ENCODE results near the gene LZTS3. TPM values are rescaled to one million over a fixed set of nuclear protein-coding genes. Genes with fewer than 3 reads are reported as not detected.
"Not testable (repeated sequence)": the region's sequence is repeated elsewhere in the genome, so short reads cannot be mapped to it uniquely, and the experiment has no call there.

The LZTS3 gene
- total RNA-seq, 1 experiment from 2014 or later, result 0.03 TPM

GRCh38 chr20:3195590-3196237 is 22.4 kb upstream of the LZTS3 start:
- no peak overlapping the region for H3K4me3 ChIP-seq
- DNase-seq, result no peak
- no peaks in the 10 kb centered on the region for H3K27me3 ChIP-seq
- no peaks in the 10 kb centered on the region for H3K9me3 ChIP-seq
- no peaks in the 10 kb centered on the region; the same call in 1 of the 2 replicates for H3K36me3 ChIP-seq

DNA sequence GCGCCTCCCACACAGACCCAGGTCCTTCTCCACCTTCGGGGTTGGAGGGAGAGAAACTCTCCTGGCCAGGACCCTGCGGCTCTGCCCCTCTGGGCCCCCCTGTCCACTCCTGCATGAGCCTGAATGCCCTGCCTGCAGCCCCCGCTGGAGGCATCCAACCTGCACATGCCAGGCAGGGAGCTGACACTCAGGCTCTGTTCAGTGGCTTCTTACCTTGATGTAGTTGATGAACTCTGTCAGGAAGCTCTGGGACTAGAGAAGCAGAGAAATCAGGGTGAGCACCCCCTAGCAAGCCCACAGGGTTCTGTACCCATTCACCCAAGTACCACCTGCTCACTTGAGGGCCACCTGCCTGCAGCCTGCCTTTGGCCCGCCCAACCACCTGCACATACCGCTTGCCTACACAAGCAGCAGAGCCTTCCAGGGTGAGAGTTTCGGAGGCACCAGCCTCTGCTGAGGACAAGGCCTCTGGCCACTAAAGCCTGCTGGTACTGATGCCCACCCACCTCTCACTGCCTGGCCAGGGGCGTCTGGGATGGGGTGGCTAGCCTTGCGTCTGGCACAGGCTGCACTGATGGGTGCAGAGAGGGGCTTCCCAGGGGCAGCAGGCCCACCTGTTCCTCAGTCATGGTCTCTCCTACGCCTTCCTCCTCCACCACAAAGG is 21.4 kb upstream of the LZTS3 start:
- Histone ChIP-seq H3K36me3 (no peaks in the 10 kb centered on the region; the same call in 1 of the 2 replicates), H3K4me3 (no peak overlapping the region), H3K27me3 (no peaks in the 10 kb centered on the region), H3K9me3 (no peaks in the 10 kb centered on the region)
- no peak for DNase-seq

GRCh38 chr20:3193806-3194616 is 20.7 kb upstream of the LZTS3 start:
- no peaks in the 10 kb centered on the region for H3K27me3 ChIP-seq
- H3K36me3 ChIP-seq, result no peaks in the 10 kb centered on the region; the same call in 1 of the 2 replicates
- DNase-seq, result no peak
- H3K9me3 ChIP-seq, result no peaks in the 10 kb centered on the region
- no peak overlapping the region for H3K4me3 ChIP-seq

DNA sequence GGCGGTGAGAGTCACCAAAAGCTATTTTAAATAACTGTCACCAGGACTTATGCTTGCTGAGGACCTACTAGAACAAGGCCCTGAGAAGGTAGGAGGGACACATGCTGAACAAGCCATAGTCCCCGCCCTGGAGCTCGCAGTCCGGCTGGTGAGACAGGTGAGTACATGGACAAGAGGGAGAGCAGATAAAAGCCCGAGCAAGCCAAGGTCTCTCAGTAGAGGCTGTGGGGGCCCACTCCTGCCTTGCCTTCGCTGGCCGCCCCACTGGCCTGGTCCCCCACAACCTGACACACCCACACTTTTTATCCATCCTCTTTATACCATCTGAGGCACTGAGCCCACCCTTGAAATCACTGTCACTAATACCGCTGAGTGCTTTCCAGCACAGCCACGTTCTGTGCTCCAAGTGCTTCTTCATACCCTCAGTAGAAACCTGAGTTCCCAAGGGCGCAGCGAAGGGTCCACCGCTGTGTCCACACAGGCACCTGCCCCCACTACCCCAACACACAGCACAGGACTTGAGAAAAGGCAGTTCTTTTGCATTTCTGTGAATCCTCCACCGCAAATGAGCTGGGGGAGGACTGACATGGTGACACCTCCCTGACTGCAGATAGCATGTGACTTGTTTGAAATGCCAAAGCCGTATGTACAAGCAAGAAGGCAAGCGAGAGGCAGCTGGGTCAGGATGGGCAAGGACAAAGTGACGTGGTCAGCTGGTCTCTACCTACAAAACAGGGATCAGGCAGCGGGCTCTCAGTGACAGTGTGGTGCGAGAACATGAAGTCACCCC is 19.1 kb upstream of the LZTS3 start:
- DNase-seq, result no peak
- H3K27me3 ChIP-seq, result no peaks in the 10 kb centered on the region
- no peak overlapping the region for H3K4me3 ChIP-seq
- no peaks in the 10 kb centered on the region for H3K9me3 ChIP-seq
- no peaks in the 10 kb centered on the region; the same call in 1 of the 2 replicates for H3K36me3 ChIP-seq

- no peak for DNase-seq
- no peak overlapping the region for H3K4me3 ChIP-seq
- H3K9me3 ChIP-seq, result no peaks in the 10 kb centered on the region
- H3K36me3 ChIP-seq, result no peaks in the 10 kb centered on the region; the same call in 1 of the 2 replicates
- H3K27me3 ChIP-seq, result no peaks in the 10 kb centered on the region
These were observed 17.3 kb upstream of the LZTS3 start for GRCh38 chr20:3190681-3191111.

DNA sequence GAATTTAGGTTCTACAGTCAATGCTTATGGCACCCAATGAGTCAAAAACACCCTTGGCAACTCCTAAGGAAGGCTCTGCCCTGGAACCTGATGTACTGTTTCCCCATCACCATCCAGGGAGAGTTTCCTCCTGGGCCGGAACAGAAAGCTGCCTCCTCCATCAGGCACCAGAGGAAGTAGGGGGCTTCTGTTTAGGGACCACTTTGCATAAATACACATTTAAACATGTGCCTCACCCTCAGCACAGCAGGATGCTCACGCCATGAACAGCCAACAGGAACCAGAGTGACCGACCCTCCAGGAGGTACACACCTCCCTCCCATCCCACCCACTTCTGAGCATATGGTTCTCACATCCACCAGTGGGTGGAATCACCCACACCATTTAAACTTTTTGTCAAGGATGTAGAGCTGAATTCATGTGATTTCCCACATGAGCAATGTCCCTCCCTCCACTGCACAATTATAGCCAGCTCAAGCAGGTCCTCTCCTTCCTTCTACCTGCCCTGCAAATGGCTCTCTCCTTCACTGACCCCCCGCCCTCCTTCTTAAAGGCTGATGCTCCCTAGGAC is 16.3 kb upstream of the LZTS3 start:
- no peak for DNase-seq
- Histone ChIP-seq H3K27me3 (no peaks in the 10 kb centered on the region), H3K36me3 (no peaks in the 10 kb centered on the region), H3K9me3 (no peaks in the 10 kb centered on the region), H3K4me3 (no peak overlapping the region)

DNA sequence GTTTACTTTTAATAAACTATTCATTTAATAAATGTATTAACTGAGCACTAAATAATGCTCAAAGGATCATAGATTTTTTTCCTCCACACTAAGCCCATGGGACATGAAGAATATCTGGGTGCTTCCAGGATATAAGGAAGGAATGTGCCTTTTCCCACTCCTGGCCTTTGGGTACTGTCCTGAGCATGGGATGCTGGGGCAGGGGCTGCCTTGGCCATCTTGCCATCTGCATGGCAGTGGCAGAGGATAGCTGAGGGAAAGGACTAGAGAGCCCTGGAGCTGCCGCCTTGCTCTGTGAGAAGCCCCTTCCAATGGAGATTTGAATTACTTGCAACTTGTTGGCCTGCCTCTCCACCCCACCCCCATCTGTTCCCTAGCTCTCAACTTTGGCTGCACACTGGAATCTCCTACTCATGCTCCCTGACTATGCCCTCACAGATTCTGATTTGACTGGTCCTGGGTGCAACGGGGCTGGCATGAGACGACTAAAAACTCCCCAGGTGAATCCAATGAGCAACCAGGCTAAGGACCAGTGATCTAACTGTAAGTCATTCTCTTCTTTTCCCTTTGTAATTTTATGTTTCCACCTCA is 15.6 kb upstream of the LZTS3 start:
- Histone ChIP-seq H3K27me3 (no peaks in the 10 kb centered on the region), H3K36me3 (no peaks in the 10 kb centered on the region), H3K4me3 (no peak overlapping the region), H3K9me3 (no peaks in the 10 kb centered on the region)
- DNase-seq, result no peak

DNA sequence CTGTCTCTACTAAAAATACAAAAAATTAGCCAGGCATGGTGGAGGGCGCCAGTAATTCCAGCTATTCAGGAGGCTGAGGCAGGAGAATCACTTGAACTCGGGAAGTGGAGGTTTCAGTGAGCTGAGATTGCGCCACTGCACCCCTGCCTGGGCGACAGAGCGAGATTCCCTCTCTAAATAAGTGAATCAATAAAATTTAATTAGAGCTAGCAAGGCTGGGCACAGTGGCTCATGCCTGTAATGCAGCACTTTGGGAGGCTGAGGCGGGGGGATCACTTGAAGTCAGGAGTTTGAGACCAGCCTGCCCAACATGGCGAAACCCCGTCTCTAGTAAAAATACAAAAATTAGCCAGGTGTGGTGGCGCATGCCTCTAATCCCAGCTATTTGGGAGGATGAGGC is 14.5 kb upstream of the LZTS3 start:
- DNase-seq, H3K27me3 ChIP-seq: not testable (repeated sequence)

DNA sequence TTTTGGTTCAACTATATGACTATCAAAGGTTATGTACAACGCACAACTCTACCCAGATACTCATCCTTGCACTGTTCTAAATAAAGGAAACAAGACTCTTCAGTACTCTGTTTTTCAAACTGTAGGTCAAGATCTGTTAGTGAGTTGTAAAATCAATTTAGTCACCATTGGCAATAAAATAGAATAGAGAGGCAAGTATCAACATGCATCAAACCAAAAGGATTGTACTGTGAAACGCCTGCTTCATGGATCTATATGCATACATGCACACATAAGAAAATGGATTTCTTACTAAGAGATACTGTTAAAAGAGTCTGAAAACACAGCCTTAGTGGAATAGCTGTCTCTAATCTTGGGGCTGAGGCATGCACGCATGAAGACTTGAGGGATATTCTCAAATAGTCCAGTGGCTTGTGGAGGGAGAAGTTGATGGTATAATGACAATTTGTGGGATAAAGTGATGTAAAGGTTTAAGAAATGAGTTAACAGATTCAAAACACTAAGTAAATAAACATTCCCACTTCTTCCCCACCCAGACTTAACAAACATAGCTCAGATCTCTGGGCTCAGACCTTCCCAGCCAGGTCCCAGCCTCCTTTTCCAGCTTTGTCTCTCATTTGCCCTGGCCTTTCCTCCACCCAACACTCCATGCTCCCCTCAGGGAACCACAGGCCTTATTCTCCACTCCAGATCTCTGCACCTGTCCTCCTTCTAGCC is 10.7 kb upstream of the LZTS3 start:
- no peak overlapping the region for H3K4me3 ChIP-seq
- H3K36me3 ChIP-seq, result no peaks in the 10 kb centered on the region
- no peaks in the 10 kb centered on the region for H3K9me3 ChIP-seq
- no peaks in the 10 kb centered on the region for H3K27me3 ChIP-seq
- DNase-seq, result no peak

More for the DNA sequence above, 14.5 kb upstream of the LZTS3 start:
- not testable (repeated sequence) for H3K36me3 ChIP-seq, H3K9me3 ChIP-seq, H3K4me3 ChIP-seq

DNA sequence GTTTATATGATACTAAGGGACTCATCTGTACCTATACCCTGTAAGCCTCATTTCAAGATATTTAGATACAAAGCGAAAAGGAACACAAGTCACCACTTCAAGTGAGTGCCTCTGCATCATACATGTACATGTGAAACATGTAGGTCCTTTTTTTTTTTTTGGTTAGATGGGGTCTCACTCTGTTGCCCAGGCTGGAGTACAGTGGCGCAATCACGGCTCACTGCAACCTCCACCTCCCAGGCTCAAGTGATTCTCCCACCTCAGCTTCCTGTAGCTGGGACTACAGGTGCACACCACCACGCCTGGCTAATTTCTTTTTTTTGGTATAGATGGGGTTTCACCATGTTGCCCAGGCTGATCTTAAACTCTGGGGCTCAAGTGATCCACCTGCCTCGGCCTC is 9.1 kb upstream of the LZTS3 start:
- DNase-seq, H3K36me3 ChIP-seq, H3K4me3 ChIP-seq, H3K27me3 ChIP-seq, H3K9me3 ChIP-seq: not testable (repeated sequence)

GRCh38 chr20:3181270-3181669 is 7.9 kb upstream of the LZTS3 start:
- Histone ChIP-seq H3K9me3 (no peaks in the 10 kb centered on the region), H3K27me3 (no peaks in the 10 kb centered on the region), H3K4me3 (no peak overlapping the region), H3K36me3 (no peaks in the 10 kb centered on the region)
- no peak for DNase-seq

DNA sequence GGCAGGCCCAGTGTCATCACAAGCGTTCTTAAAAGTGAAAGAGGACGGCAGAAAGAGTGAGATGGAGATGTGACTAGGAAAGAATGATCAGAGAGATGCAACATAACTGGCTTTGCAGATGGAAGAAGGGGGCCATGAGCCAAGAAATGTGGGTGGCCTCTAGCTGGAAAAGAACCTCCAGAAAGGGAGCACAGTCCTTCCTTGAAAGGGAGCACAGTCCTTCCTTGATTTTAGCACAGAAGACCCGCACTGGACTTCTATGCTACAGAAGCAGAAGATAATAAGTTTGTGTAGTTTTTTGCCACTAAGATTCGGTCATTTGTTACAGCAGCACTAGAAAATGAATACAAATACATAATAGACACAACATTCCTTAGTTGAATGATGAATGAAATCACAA is 7.0 kb upstream of the LZTS3 start:
- no peaks in the 10 kb centered on the region for H3K27me3 ChIP-seq
- no peak overlapping the region for H3K4me3 ChIP-seq
- H3K9me3 ChIP-seq, result no peaks in the 10 kb centered on the region
- DNase-seq, result no peak
- H3K36me3 ChIP-seq, result no peaks in the 10 kb centered on the region

DNA sequence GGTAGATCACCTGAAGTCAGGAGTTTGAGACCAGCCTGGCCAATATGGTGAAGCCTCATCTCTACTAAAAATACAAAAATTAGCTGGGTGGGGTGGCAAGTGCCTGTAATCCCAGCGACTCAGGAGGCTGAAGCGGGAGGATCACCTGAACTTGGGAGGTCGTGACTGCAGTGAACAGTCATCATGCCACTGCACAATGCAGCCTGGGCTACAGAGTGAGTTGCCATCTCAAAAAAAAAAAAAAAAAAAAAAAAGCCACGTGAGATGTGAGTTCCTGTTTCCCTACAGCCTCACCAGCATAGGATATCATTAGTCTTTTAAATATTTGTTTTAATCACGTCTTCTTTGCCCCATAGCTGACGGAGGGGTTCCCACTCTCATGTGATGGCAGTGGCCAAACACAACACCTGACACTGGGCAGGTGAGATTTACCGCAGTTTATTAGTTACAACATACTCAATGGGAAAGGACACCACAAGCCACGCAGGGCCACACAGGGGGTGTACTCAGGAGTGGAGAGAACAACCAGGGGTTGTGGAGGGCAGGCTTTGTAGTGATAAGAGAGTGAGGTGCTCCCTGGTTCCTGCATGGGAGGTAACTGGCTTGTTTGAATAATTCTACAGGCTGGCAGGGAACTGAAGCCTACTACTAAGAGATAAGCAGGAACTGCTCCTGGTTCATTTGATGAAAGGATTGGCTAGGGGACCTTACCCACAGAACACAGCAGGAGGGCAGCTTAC is 4.6 kb upstream of the LZTS3 start:
- Histone ChIP-seq H3K27me3 (no peaks in the 10 kb centered on the region), H3K9me3 (no peaks in the 10 kb centered on the region), H3K4me3 (no peak overlapping the region), H3K36me3 (no peaks in the 10 kb centered on the region)
- DNase-seq, result no peak

DNA sequence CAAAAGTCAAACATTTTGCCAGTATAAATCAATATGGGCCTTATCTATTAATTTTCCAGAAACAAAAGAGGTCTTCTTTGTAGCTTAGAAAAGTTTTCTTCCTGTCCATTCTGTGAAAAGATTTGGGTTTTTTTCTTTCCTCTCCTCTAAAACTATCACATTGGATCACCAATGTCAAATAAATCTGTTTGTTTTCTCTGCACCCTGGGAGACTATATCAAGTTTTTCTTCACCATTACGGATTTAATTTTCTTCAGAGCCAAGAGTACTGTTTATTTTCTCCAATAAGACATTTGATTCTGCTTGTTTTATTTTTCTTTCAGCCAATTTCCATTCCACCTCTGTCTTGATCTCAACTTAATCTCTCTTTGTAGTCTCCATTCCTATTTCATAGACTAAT is 1.9 kb upstream of the LZTS3 start:
- no peaks in the 10 kb centered on the region for H3K36me3 ChIP-seq
- H3K4me3 ChIP-seq, result no peak overlapping the region
- DNase-seq, result no peak
- peaks cover 6% of the 10 kb centered on the region; the same call in 1 of the 2 replicates for H3K27me3 ChIP-seq
- no peaks in the 10 kb centered on the region for H3K9me3 ChIP-seq

Data from MG63 (cell line).